HG02610 (cell line): ENCODE results near the gene FRAT2.
"Not testable (repeated sequence)": the region's sequence is repeated elsewhere in the genome, so short reads cannot be mapped to it uniquely, and the experiment has no call there.

ENCODE experiments used
- ATAC-seq: cut with Tn5 transposase; IDR thresholded peaks from one replicate; pipeline ENCODE4 v1.9.1; 2021; ENCODE audit warnings: mild to moderate bottlenecking, moderate library complexity; ENCODE audit not compliant: unreplicated experiment

FRAT2 gene

GRCh38 chr10:97292862-97293198 lies 41.7 kb downstream of the FRAT2 start:
- no peak for ATAC-seq

- peak; percentile 97 for ATAC-seq
These were observed 42.2 kb downstream of the FRAT2 start, which contains the start of gene ARHGAP19 for GRCh38 chr10:97292097-97292861. Gene ARHGAP19, minus strand, starts transcription at chr10:97292637. Its CDS starts 10 bp downstream, at chr10:97292627.

DNA sequence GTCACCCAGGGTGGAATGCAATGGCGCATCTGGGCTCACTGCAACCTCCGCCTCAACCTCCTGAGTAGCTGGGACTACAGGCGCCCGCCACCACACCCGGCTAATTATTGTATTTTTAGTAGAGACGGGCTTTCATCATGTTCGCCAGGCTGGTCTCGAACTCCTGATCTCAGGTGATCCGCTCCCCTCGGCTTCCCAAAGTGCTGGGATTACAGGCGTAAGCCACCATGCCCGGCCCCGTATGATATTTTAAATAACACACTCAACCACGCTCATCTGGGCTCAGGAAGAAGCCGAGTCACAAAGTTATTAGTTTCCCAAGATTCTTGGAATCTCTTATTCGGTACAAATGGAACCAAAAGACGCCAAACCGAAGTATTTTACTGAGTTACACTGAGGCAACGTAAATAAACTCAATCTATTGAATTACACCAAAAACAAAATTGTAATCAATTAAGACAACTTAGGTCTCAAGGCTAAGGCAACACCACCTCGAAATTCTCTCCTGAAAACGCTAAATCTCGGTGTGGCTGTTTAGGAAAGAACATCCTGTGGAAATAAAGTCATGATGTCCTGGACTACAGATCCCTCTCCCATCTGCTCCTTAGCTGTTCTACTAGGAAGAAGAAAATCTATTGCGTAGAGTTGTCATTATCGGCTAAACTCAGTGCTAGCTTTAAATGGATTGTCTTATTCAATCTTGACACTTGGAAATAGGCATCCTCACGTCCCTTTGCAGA lies 43.0 kb downstream of the FRAT2 start:
- no peak for ATAC-seq

DNA sequence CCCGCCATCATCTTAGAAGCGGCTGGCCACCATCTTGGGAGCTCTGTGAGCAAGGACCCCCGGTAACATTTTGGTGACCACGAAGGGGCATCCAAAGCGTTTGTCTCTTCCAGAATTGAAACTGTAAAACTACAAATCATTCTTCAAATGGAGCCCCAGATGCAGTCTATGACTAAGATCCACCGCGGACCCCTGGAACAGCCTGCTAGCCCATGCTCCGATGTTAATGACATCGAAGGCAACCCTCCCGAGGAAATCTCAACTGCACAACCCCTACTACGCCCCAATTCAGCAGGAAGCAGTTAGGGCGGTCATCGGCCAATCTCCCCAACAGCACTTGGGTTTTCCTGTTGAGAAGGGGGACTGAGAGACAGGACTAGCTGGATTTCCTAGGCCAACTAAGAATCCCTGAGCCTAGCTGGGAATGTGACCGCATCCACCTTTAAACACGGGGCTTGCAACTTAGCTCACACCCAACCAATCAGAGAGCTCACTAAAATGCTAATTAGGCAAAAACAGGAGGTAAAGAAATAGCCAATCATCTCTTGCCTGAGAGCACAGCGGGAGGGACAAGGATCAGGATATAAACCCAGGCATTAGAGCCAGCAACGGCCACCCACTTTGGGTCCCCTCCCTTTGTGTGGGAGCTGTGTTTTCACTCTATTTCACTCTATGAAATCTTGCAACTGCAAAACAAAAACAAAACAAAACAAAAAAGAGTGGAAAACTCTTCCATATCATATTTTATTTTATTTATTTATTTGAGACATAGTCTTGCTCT lies 43.8 kb downstream of the FRAT2 start:
- ATAC-seq: not testable (repeated sequence)

- not testable (repeated sequence) for ATAC-seq
These were observed 44.5 kb downstream of the FRAT2 start for GRCh38 chr10:97290076-97290475.
